B cell (primary cell): ENCODE results near the gene TMEM52B. TPM values are rescaled to one million over a fixed set of nuclear protein-coding genes. Genes with fewer than 3 reads are reported as not detected.
"Not testable (repeated sequence)": the region's sequence is repeated elsewhere in the genome, so short reads cannot be mapped to it uniquely, and the experiment has no call there.

Experiments used
- ATAC-seq: fragments of 200-7000 bp; cut with Tn5 transposase; one replicate; pipeline ENCODE4 v1.10.0; 2021; ENCODE audit warnings: low read depth, mild to moderate bottlenecking, moderate number of reproducible peaks, moderate library complexity
- CTCF ChIA-PET: fragments of 350-600 bp; sonication (Branson Sonifier 250); formaldehyde crosslinking; loops from one replicate; lab custom pipeline; 2021; ENCODE audit warnings: antibody characterized with exemption, inconsistent platforms; lab: Charles Lee
- POLR2A ChIA-PET: fragments of 350-600 bp; sonication (Branson Sonifier 250); formaldehyde crosslinking; loops from one replicate; lab custom pipeline; 2021; ENCODE audit warnings: antibody characterized with exemption; lab: Charles Lee
- DNase-seq: peaks from one replicate; pipeline ENCODE4 v3.0.0; 2013
- H2AFZ ChIP-seq: 2 replicates; pipeline ENCODE4 v1.6.1; 2012; ENCODE audit warnings: mild to moderate bottlenecking, low read depth, low read length; ENCODE audit not compliant: insufficient read depth, poor library complexity, severe bottlenecking
- H3K27ac ChIP-seq, 2 donors: 1 replicate in 1 of 2; 2 replicates in 1 of 2; pipeline ENCODE4 v1.5.1; 2012 to 2013; ENCODE audit warnings: low read length in 2 of 2, mild to moderate bottlenecking in 2 of 2, moderate library complexity in 1 of 2
- H3K27me3 ChIP-seq, 4 experiments: fragments of 200-600 bp in 1 of 4; sonication (generic) in 1 of 4; replicated peaks in 1 of 4; 1 replicate in 2 of 4; 2 replicates in 2 of 4; pipeline versions ENCODE4 v1.6.1 to v1.7.0; 2013 to 2016; ENCODE audit warnings: low read length in 3 of 4, mild to moderate bottlenecking in 2 of 4, mixed read lengths in 1 of 4, moderate library complexity in 1 of 4; ENCODE audit not compliant: insufficient read depth in 4 of 4, control insufficient read depth in 3 of 4; ENCODE audit errors: control extremely low read depth in 1 of 4
- H3K36me3 ChIP-seq, 2 experiments: replicated peaks in 1 of 2; 1 replicate in 1 of 2; 2 replicates in 1 of 2; pipeline versions ENCODE4 v1.6.1 to v1.7.1; 2013; ENCODE audit warnings: low read length in 1 of 2; ENCODE audit not compliant: insufficient read depth in 2 of 2, control insufficient read depth in 1 of 2; ENCODE audit errors: control extremely low read depth in 1 of 2, extremely low read depth in 1 of 2
- H3K4me1 ChIP-seq, 2 donors: fragments of 200-600 bp in 1 of 2; sonication (generic) in 1 of 2; 1 replicate in 1 of 2; 2 replicates in 1 of 2; pipeline versions ENCODE4 v1.5.1 to v1.6.1; 2013 to 2017; ENCODE audit warnings: low read length in 2 of 2; ENCODE audit not compliant: control insufficient read depth in 2 of 2, insufficient read depth in 2 of 2
- H3K4me2 ChIP-seq: replicated peaks from 2 replicates; pipeline ENCODE3; 2012; ENCODE audit warnings: mild to moderate bottlenecking, low read depth, low read length; ENCODE audit not compliant: poor library complexity, severe bottlenecking
- H3K4me3 ChIP-seq, 5 experiments: fragments of 200-600 bp in 1 of 5; sonication (generic) in 1 of 5; 1 replicate in 3 of 5; 2 replicates in 2 of 5; pipeline versions ENCODE4 v1.5.1 to v1.7.0; 2011 to 2016; ENCODE audit warnings: low read length in 4 of 5, mild to moderate bottlenecking in 4 of 5, low read depth in 2 of 5, control low read depth in 1 of 5, moderate library complexity in 1 of 5; ENCODE audit not compliant: insufficient read depth in 1 of 5; ENCODE audit errors: control extremely low read depth in 1 of 5, extremely low read depth in 1 of 5
- H3K79me2 ChIP-seq: fragments of 200-600 bp; sonication (generic); one replicate; pipeline ENCODE4 v1.6.0; 2016; ENCODE audit warnings: low read length; ENCODE audit not compliant: control insufficient read depth, insufficient read depth
- H3K9ac ChIP-seq: fragments of 200-600 bp; sonication (generic); 2 replicates; pipeline ENCODE4 v1.6.1; 2017; ENCODE audit warnings: mild to moderate bottlenecking, low read length, moderate library complexity
- H3K9me3 ChIP-seq, 3 donors: one replicate each; pipeline versions ENCODE4 v1.6.1 to v1.7.1; 2013; ENCODE audit warnings: low read length in 2 of 3; ENCODE audit not compliant: control insufficient read depth in 2 of 3, insufficient read depth in 1 of 3; ENCODE audit errors: control extremely low read depth in 1 of 3
- H4K20me1 ChIP-seq: 2 replicates; pipeline ENCODE4 v1.6.0; 2012; ENCODE audit warnings: mild to moderate bottlenecking, low read length; ENCODE audit not compliant: insufficient read depth, control insufficient read depth, poor library complexity, severe bottlenecking
- H3K27ac Mint-ChIP-seq: one replicate; pipeline ENCODE4 v1.8.0; 2021; ENCODE audit warnings: mixed read lengths
- H3K27me3 Mint-ChIP-seq: one replicate; pipeline ENCODE4 v1.8.0; 2021; ENCODE audit warnings: mixed read lengths
- H3K4me1 Mint-ChIP-seq: one replicate; pipeline ENCODE4 v1.8.0; 2021; ENCODE audit warnings: mixed read lengths
- H3K4me3 Mint-ChIP-seq: one replicate; pipeline ENCODE4 v1.8.0; 2021; ENCODE audit warnings: mixed read lengths
- H3K9me3 Mint-ChIP-seq: one replicate; pipeline ENCODE4 v1.8.0; 2022; ENCODE audit warnings: mixed read lengths; ENCODE audit not compliant: insufficient read depth
- CTCF ChIP-seq: fragments of 200-600 bp; IDR thresholded peaks from one replicate; pipeline ENCODE4 v1.8.0; 2022; ENCODE audit warnings: antibody characterized with exemption, mild to moderate bottlenecking
- EZH2 ChIP-seq: IDR thresholded peaks from 2 replicates; pipeline ENCODE4 v1.6.1; 2012; ENCODE audit warnings: borderline replicate concordance, low read depth, mild to moderate bottlenecking, moderate library complexity, low read length; ENCODE audit not compliant: insufficient read depth, poor library complexity, severe bottlenecking
- WGBS: methylation state at CpG from one replicate; pipeline ENCODE4 v1.1.5; 2013; ENCODE audit warnings: missing lambda C conversion rate; ENCODE audit not compliant: insufficient coverage; 5-methylcytosine and 5-hydroxymethylcytosine counted together
- intact Hi-C: fragments of 100-400 bp; cut with micrococcal nuclease; formaldehyde crosslinking; loops from one replicate; pipeline ENCODE4 v1.10.0; 2022
- polyA plus RNA-seq: library from polyadenylated mRNA; depleted of rRNA; stranded (reverse); fragments of >200 nt; gene quantifications from 2 replicates; pipeline ENCODE4 v1.2.3, GENCODE V29; 2012
- total RNA-seq, 2 donors: library from RNA; stranded (reverse); fragments of 120-200 nt in 1 of 2; gene quantifications; 1 replicate in 1 of 2; 2 replicates in 1 of 2; pipeline versions ENCODE4 v1.2.3 to v1.2.4, GENCODE V29; 2013 to 2022

The TMEM52B gene
- total and polyA plus RNA-seq, 2 donors (not counting 1 experiment from before 2014, with no cell fraction given): 0.03 TPM; not detected in 1

- Histone ChIP-seq H3K79me2 (no peaks in the 10 kb centered on the region), H3K4me3 (no peak overlapping the region), H3K9ac (no peak overlapping the region), H4K20me1 (no peaks in the 10 kb centered on the region), H3K27ac (no peak overlapping the region), H3K36me3 (no peaks in the 10 kb centered on the region), H3K4me1 (peaks cover 0 to 5% of the 10 kb centered on the region in 2 donors), H3K27me3 (peaks cover 0 to 30% (median 14%) of the 10 kb centered on the region in 4 experiments), H3K9me3 (no peaks in the 10 kb centered on the region), H3K4me2 (peak overlapping the region; percentile 35), H2AFZ (no peak overlapping the region)
- WGBS: 29% methylated on average over 7 of the region's 11 CpGs
- H3K9me3 Mint-ChIP-seq: no peaks in the 10 kb centered on the region
- H3K27ac Mint-ChIP-seq: no peak overlapping the region
- ChIA-PET CTCF (no interaction called here), POLR2A (no interaction called here)
- ATAC-seq: peak; percentile 31
- H3K27me3 Mint-ChIP-seq: peaks cover 60% of the 10 kb centered on the region
- TF ChIP-seq CTCF (no peak), EZH2 (no peak)
- intact Hi-C loops: no loop called here
- peak overlapping the region; percentile 26 for H3K4me3 Mint-ChIP-seq
- peak; percentile 63 for DNase-seq
- H3K4me1 Mint-ChIP-seq: peaks cover 10% of the 10 kb centered on the region
Observed at GRCh38 chr12:10186299-10186698, 7.5 kb downstream of the TMEM52B start.

- ATAC-seq, H3K36me3 ChIP-seq, H3K9ac ChIP-seq, DNase-seq, H3K27ac Mint-ChIP-seq, H2AFZ ChIP-seq, H3K4me2 ChIP-seq, H3K79me2 ChIP-seq, intact Hi-C loops, H3K4me3 ChIP-seq, H3K4me3 Mint-ChIP-seq, H3K4me1 Mint-ChIP-seq, H4K20me1 ChIP-seq, H3K4me1 ChIP-seq, H3K9me3 ChIP-seq, H3K9me3 Mint-ChIP-seq, POLR2A ChIA-PET, H3K27ac ChIP-seq: not testable (repeated sequence)
- CTCF ChIA-PET: interaction anchor here (1.2 to 2.3 kb wide), 2 partner anchors 10 to 34 kb away, joined by 4 to 6 read pairs; no protein-coding TSS in a partner anchor
- peaks cover 65% of the 10 kb centered on the region for H3K27me3 Mint-ChIP-seq
- 85% methylated on average over 5 of the region's 6 CpGs for WGBS
- peaks cover 0 to 32% (median 19%) of the 10 kb centered on the region in 4 experiments for H3K27me3 ChIP-seq
Observed at GRCh38 chr12:10186958-10187357, 8.1 kb downstream of the TMEM52B start.
